GM18526 (cell line): Measurements from ENCODE around the gene SP100.

ENCODE experiments used
- POLR2A ChIP-seq: IDR thresholded peaks from 3 replicates; pipeline ENCODE4 v1.6.1; 2011; ENCODE audit not compliant: insufficient read length; ENCODE audit errors: extremely low read depth

The SP100 gene

GRCh38 chr2:230502593-230502992, 86.6 kb downstream of the SP100 start:
- TF ChIP-seq POLR2A: no peak

DNA sequence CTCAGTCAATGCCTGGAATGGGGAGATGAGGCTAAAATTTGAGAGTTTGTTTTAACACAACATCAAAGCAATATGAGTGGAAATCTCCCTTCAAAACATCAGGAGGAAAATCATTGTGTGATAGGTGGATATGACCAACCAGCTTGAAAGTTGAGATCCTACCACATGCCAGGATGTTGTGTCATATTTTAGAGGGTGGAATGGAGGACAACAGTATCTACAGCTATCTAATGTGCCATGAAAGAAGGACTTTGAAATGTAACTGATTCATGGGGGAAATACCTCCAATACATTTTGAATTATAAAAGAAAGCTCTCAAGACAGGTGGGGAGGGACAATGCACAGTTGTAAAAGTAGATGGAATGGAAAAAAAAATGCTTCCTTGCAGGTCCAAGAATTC, 87.8 kb downstream of the SP100 start:
- TF ChIP-seq POLR2A: no peak

DNA sequence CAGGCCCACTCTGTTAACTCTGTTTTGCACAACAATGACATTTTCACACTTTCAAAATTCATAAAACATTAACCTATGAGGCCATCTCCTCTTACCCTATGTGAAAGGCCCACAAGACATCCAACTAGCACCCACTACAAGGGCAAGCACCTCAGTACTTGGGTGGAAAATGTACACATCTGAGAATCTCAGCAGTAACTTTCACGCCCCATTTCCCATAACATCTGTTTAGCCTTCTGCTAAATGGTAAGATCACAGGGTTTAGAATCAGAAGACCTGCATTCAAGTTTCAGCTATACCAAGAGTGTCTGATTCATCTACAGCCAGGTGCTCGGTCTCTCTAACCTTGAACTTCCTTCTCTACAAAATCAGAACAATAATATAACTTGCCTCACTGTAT, 89.2 kb downstream of the SP100 start:
- no peak for TF ChIP-seq POLR2A

GRCh38 chr2:230512955-230513748, 97.2 kb downstream of the SP100 start:
- no peak for TF ChIP-seq POLR2A

DNA sequence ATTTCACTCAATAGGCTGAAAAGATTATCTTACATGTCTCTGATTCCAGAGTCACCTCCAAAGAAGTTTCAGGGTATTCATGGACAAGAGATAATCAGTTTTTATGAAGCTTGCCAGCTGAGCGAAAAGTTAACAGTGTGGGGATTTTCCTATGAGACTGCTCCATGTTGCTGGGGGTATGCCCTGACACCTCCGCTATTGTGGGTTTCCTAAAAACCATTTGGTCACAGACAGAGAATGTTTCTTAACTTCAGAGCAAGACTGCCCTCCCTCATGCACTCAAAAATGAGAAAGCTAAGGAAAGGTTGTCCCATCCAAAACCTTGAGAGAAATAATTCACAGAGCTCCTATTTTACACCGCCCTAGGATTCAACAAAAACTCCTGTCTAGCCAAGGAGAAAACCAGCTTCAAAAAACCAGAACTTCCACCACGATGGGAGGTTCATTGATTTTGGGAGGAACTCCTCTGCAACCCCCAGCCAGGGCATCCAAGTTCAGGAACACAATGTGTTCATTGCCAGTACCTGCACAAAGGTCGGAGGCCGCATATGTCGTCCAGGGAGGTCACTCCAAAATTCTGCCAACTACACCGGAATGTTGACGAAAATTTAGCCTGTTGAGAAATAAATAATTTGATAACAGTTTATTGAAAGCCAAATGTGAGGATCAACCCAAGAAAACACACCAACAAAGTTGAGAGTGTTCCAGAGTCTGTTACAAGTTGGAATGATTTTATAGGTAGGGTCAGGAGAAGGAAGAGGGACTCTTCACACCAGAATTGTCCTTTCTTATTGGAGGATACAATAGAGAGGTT, 104.3 kb downstream of the SP100 start:
- no peak for TF ChIP-seq POLR2A

- no peak for TF ChIP-seq POLR2A
These were observed 104.8 kb downstream of the SP100 start for GRCh38 chr2:230520875-230521155.

GRCh38 chr2:230521386-230521785, 105.4 kb downstream of the SP100 start:
- TF ChIP-seq POLR2A: no peak

DNA sequence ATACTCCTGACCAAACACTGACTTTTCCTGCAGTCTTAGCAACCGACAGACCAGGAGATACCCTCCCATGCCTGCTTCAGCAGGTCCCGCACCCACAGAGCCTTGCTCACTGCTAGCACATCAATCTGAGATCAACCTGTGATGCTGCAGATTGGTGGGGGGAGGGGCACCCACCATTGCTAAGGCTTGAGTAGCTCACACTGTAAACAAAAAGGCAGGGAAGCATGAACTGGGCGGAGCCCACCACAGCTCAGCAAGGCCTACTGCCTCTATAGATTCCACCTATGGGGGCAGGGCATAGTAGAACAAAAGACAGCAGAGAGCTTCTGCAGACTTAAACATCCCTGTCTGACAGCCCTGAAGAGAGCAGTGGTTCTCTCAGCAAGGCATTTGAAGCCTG, 109.7 kb downstream of the SP100 start:
- no peak for TF ChIP-seq POLR2A

- no peak for TF ChIP-seq POLR2A
These were observed 121.6 kb downstream of the SP100 start for GRCh38 chr2:230537531-230537976.

DNA sequence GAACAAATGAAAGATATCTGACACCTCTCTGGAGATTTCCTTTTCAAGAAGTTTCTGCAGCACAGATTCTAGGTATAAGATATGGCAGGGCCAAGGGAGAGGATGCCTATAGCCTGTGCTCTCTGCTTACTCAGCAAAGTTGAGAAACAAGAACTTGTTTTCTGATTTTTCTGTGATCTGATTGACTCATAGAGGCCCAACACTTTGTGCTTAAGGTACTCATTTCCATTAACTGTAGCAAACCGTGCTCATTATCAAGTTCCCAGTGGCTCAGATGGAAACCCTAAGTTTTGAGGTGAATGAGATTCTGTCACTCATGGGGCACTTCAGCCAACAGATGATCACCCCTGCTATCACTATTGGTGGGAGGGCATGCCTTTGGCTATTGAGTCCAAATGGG, 124.3 kb downstream of the SP100 start:
- TF ChIP-seq POLR2A: no peak

- no peak for TF ChIP-seq POLR2A
These were observed 126.0 kb downstream of the SP100 start for GRCh38 chr2:230541934-230542380.

GRCh38 chr2:230542751-230543150, 126.8 kb downstream of the SP100 start:
- TF ChIP-seq POLR2A: no peak

DNA sequence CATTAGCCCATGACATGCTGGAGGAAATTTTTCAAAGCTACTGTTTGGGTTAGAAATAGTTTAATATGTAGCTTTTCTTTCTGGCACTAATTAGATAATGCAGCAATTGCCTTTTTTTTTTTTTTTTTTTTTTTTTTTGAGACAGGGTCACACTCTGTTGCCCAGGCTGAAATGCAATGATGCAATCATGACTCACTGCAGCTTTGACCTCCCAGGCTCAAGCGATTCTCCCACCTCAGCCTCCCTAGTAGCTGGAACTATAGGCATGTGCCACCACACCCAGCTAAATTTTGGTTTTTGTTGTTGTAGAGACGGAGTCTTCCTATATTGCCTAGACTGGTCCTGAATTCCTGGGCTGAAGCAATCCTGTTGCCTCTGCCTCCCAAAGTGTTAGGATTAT, 136.2 kb downstream of the SP100 start:
- no peak for TF ChIP-seq POLR2A

DNA sequence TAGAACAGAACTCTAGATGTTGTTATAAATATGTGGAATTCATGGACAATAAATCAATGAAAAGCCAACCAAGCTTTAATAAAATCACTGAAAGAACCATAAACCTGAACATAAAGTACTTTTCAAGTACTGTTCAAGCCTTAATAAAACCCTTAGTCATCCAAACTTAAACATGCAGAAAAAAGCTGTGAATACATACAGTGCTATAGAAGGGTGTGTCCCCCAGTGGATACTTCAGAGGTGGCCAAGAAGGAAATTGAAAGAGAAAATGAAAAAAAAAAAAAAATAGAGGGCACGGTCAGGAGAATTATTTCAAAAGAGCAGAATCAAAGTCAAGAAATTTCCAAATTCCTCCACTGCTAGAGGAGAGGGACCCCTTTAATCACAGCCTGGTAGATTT, 141.1 kb downstream of the SP100 start:
- TF ChIP-seq POLR2A: no peak

GRCh38 chr2:230564805-230565779, 149.1 kb downstream of the SP100 start:
- TF ChIP-seq POLR2A: no peak
